Left forelimb (tissue), 1 donor: ENCODE measurements around the gene KLF16.

ENCODE experiments used
- DNase-seq: peaks from one replicate; pipeline ENCODE4 v3.0.0-alpha.2; 2018; ENCODE audit warnings: low spot score

Gene KLF16

GRCh38 chr19:1855040-1855827 lies 8.1 kb downstream of the KLF16 start:
- peak; percentile 91 for DNase-seq

GRCh38 chr19:1854542-1855039 lies 8.8 kb downstream of the KLF16 start:
- no peak for DNase-seq

GRCh38 chr19:1854039-1854541 lies 9.3 kb downstream of the KLF16 start:
- DNase-seq = no peak

- no peak for DNase-seq
Measured at GRCh38 chr19:1853295-1854038, 9.9 kb downstream of the KLF16 start.

GRCh38 chr19:1852581-1853128 lies 10.7 kb downstream of the KLF16 start:
- DNase-seq = no peak

GRCh38 chr19:1851654-1852580 lies 11.5 kb downstream of the KLF16 start:
- DNase-seq = no peak

- DNase-seq = no peak
Measured at GRCh38 chr19:1850809-1851653, 12.3 kb downstream of the KLF16 start.

- no peak for DNase-seq
Measured at GRCh38 chr19:1849886-1850398, 13.4 kb downstream of the KLF16 start.

- no peak for DNase-seq
Measured at GRCh38 chr19:1849132-1849474, 14.3 kb downstream of the KLF16 start.

- DNase-seq = peak; percentile 94
Measured at GRCh38 chr19:1848399-1849131, 14.8 kb downstream of the KLF16 start, which contains the start of gene REXO1. Gene REXO1, minus strand, starts transcription at chr19:1848483. Its CDS starts 125 bp downstream, at chr19:1848358.

- DNase-seq = no peak
Measured at GRCh38 chr19:1847684-1848398, 15.5 kb downstream of the KLF16 start.

- DNase-seq = no peak
Measured at GRCh38 chr19:1847348-1847683, 16.1 kb downstream of the KLF16 start.

GRCh38 chr19:1846517-1847204 lies 16.7 kb downstream of the KLF16 start:
- no peak for DNase-seq

GRCh38 chr19:1845642-1846041 lies 17.7 kb downstream of the KLF16 start:
- DNase-seq = no peak

GRCh38 chr19:1845125-1845515 lies 18.3 kb downstream of the KLF16 start:
- DNase-seq = no peak

GRCh38 chr19:1844513-1845124 lies 18.8 kb downstream of the KLF16 start:
- no peak for DNase-seq

- no peak for DNase-seq
Measured at GRCh38 chr19:1843646-1844394, 19.6 kb downstream of the KLF16 start.
